MM.1S (cell line): ENCODE results near the gene PGGT1B.

Experiments used
- EZH2 ChIP-seq: fragments of 300-600 bp; sonication (generic); optimal IDR thresholded peaks from 2 replicates; pipeline ENCODE3; 2017; ENCODE audit warnings: low read depth, mild to moderate bottlenecking, antibody characterized with exemption, low read length, mixed read lengths
- TF ChIP-seq, protein P1 (sequence below): fragments of 300-600 bp; sonication (generic); IDR thresholded peaks from 2 replicates; pipeline ENCODE4 v1.5.1; 2016; ENCODE audit warnings: antibody characterized with exemption, low read length, mixed read lengths

GRCh38 chr5:115262321-115263077, at the start of gene PGGT1B:
- TF ChIP-seq, protein P1, sequence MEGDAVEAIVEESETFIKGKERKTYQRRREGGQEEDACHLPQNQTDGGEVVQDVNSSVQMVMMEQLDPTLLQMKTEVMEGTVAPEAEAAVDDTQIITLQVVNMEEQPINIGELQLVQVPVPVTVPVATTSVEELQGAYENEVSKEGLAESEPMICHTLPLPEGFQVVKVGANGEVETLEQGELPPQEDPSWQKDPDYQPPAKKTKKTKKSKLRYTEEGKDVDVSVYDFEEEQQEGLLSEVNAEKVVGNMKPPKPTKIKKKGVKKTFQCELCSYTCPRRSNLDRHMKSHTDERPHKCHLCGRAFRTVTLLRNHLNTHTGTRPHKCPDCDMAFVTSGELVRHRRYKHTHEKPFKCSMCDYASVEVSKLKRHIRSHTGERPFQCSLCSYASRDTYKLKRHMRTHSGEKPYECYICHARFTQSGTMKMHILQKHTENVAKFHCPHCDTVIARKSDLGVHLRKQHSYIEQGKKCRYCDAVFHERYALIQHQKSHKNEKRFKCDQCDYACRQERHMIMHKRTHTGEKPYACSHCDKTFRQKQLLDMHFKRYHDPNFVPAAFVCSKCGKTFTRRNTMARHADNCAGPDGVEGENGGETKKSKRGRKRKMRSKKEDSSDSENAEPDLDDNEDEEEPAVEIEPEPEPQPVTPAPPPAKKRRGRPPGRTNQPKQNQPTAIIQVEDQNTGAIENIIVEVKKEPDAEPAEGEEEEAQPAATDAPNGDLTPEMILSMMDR, result no peak
- TF ChIP-seq EZH2, result no peak
